Measurements from ENCODE around the gene ATIC.
"Not testable (repeated sequence)": the region's sequence is repeated elsewhere in the genome, so short reads cannot be mapped to it uniquely, and the experiment has no call there.

The ATIC gene

DNA sequence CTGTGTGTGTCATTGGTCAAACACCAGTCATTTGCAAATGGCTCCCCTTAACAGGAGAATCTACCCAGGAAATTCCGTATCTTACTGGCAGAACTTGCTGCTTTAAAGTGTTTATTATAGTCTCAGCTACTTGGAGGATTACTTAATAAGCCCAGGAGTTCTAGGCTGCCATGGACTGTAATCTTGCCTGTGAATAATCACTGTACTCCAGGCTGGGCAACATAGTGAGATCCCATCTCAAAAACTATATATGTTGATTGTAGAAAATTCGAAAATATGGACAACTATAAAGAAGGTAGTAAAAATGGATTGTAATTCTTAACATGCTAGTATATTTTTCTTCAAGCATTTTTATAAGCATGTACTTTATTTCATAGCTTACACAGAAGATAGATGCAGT, 4.5 kb downstream of the ATIC start:
- DNase-seq, result no peak

GRCh38 chr2:215319500-215319899, 7.6 kb downstream of the ATIC start:
- DNase-seq, result no peak

- no peak for DNase-seq
Observed at GRCh38 chr2:215320102-215320501, 8.2 kb downstream of the ATIC start.

GRCh38 chr2:215320679-215321078, 8.8 kb downstream of the ATIC start:
- DNase-seq, result no peak

- no peak for DNase-seq
Observed at GRCh38 chr2:215324811-215325210, 13.0 kb downstream of the ATIC start.

- DNase-seq, result no peak
Observed at GRCh38 chr2:215328066-215328465, 16.2 kb downstream of the ATIC start.

DNA sequence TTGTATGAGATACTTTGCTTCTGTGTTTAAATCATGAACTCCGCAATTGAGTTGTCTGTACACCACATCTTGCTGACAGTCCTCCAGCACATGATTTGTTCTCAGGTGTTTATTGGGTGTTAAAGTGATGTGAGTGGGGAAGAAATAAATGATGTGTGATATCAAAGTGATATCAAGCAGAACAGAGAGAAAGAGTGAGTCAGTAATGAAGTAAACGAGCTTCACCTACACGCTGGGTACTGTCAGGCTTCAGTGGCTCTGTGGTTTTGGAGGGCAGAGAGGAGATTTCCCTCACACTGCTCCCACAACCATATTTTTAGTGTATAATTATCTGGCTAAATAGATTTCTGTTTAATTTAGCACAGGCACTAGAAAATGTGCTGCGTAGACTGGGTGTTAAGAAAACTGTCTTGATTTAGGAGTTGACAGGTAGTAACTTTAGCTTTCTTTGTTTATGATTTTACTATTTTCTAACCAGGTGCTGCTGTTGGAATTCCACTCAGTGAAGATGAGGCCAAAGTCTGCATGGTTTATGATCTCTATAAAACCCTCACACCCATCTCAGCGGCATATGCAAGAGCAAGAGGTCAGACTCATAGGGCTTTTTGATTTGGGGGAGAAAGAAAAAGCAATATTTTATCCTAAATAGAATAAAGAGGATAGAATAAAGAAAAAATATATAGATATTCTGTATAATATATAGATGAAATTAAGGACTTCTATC, 21.2 kb downstream of the ATIC start:
- DNase-seq, result no peak

DNA sequence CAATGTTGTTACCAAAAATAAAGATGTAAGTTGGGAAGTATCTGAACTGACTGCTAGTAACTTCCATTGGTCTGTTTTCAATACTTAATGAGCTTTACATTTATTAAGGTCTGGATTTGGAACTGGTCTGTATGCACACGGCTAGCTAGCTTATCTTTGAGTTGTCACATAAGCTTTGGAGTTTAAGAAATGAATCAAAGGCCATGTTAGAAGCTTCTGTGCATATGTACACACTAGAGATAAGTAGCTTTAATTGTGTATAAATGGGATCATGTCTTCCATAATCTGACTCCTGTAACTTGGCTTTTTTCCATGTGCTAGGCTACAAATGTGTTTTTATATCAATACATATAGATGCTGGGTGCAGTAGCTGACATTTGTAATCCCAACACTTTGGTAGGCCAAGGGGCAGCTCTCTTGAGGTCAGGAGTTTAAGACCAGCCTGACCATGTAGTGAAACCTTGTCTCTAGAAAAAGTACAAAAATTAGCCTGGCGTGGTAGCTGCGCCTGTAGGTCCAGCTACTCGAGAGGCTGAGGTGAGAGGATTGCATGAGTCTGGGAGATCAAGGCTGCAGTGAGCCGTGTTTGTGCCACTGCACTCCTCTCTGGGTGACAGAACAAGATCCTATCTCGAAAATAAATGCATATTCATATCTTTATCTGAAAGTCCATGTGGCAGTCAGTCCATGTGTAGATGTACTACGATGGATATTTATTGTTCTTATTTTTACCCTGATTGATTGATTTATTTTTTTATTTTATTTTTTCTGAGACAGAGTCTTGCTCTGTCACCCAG, 27.2 kb downstream of the ATIC start:
- DNase-seq, result no peak

- DNase-seq, result no peak
Observed at GRCh38 chr2:215347878-215348277, 36.0 kb downstream of the ATIC start.

DNA sequence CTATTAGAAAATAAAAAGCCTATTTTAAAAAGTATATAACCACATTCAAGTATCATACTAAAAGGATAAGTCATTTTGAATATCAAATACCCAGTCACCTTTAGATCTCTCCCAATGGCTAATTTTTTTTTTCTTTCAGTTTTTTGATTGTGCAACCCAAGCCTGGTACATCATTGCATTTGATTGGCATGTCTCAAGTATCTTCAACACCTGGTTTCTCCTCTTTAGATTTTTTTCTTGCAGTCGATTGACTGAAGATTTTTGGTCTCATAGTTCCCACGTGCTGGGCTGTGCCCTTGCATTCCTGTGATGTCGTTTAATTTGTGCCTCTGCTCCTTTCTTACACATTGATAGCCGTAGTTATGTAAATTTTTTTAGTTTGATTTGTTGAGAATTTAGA, 40.7 kb downstream of the ATIC start:
- no peak for DNase-seq

DNA sequence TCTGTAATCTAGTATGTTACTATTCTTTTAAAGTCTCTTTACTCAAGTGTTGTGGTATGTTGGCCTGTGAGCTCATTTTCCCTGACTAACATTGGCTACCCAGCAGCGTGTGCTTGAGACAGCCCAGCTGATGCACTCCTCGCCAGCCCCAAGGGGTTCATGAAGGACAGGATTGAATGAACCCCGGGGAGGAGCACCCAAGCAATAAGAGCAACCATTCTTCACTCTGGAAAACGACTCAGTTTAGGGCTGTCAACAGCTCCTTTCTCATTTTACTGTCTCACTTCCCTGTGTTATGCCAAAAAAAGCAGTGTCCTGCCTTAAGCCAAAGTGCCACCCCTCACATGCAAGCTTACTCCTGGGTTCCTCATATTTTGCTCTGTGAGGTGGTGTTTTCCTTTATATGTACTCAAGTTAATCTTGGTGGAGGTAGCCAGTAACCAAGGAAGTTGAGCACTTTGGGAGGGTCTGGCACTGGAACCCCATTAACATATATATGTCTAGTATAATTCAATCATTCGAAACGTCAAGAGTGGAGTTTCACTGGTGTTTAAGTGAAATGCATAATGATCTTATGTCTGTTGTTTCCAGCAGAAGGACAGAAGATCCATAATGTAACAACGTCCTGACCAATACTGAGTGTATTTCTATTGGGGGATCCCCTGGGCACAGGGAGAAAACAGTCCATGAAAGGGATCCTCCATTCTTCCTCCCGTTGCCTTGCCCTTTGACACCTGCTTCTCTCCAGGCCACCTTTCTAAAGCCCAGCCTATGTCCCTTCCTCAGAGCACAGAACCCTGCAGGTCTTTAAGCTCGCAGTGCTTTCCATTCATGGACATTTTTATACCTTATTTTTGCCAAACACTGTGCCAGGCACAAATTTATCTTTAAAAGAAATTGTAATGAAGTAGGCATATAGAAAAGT, 43.2 kb downstream of the ATIC start:
- DNase-seq, result no peak

DNA sequence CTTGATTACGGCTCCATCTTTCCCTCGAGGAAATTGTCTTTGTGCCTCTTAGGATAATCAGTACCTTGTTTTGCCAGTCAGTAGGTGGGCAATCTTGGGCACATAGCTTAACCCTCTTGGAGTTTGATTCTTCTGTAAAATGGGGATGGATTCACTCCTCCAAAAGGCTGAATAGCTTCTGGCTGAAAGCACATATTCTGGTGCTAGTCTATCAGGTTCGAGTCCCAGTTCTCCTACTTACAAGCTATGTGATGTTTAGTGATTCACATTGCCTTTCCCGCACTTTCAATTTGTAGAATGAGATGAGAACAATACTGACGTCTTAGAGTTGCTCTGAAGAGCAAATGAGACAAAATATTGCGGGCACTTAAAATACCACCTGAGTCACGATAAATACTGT, 43.9 kb downstream of the ATIC start:
- no peak for DNase-seq

- DNase-seq, result no peak
Observed at GRCh38 chr2:215356334-215356947, 44.6 kb downstream of the ATIC start.

DNA sequence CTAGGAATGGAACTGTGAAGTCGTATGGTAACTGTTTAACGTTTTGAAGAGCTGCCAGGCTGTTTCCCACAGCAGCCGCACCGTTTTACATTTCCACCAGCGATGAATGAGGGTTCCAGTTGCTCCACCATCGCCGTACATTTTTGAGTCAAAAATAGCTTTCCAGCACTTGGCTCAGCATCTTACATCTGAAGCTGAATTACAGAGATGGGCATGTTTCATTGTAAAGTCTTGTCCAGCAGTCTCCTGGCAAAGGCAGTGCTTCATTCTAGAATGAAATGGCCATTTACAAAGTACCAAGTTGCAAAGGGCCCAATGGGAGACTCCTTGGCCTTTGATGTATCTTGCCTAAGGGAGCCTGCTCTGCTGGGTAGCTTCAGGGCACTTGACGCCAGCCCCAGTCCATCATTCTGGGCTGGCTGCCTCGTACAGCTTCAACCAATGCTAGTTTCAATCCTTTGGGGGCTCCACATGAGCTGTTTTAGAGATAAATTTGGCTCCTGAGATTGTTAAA, 45.1 kb downstream of the ATIC start:
- DNase-seq, result no peak

DNA sequence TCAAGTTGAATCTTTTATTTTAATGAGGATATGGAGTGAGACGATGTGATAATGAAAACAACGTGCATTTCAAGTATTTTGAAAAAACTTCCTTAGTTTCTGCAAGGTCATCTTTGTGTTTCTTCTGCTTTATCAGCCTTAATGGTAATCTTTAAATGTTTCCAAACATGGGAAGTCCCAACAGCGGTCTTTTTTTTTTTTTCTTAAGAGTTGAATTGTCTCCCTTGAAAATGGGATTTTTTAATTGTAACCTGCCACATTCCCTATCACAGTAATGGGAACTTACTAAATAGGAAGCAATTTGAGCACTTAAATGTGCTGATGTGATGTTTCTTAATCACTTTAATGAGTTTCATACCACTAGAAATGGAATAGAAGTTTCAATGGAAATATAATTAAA, 45.8 kb downstream of the ATIC start:
- DNase-seq, result no peak

GRCh38 chr2:215358312-215358845, 46.5 kb downstream of the ATIC start:
- no peak for DNase-seq

DNA sequence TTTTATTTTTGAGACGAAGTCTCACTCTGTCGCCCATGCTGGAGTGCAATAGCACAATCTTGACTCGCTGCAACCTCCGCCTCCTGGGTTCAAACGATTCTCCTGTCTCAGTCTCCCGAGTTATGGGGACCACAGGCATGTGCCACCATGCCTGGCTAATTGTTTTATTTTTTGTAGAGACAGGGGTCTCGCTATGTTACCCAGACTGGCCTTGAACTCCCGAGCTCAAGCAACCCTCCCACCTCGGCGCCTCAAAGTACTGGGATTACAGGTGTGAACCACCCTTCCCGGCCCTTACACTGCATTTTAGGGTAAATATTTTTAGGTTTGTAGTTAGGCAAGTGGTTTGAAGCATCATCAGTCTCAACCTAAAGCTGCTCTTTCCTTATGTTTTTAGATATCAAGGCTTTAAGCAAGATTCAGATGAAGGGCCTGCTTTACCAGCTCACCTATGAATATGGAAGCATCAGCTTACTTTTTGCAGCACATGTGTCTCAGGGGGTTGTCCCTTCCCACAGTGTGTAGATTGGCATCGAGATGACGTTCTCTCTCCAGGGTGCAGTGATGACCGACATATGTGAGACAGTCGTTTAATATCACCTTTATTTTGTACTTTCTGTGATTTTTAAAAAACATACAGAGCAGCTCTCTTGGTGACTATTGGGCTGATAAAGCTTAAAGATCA, 47.2 kb downstream of the ATIC start:
- no peak for DNase-seq

- DNase-seq, result no peak
Observed at GRCh38 chr2:215359576-215359922, 47.7 kb downstream of the ATIC start.

DNA sequence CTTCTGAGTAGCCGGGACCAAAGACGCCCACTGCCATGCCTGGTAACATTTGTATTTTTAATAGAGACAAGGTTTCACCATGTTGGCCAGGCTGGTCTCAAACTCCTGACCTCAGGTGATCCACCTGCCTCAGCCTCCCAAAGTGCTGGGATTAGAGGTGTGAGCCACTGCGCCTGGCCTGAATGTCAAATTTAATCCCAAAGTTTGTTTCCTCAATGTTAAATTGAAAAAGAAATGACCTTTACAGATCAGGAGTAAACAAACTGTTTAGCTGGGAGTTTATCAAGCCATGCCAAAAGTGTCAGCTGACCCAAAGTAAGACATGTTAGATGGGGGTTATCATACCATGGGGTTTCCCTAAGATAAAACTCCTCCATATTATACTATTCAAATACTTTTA, 48.2 kb downstream of the ATIC start:
- not testable (repeated sequence) for DNase-seq

GRCh38 chr2:215360596-215360995, 48.7 kb downstream of the ATIC start:
- DNase-seq, result no peak

DNA sequence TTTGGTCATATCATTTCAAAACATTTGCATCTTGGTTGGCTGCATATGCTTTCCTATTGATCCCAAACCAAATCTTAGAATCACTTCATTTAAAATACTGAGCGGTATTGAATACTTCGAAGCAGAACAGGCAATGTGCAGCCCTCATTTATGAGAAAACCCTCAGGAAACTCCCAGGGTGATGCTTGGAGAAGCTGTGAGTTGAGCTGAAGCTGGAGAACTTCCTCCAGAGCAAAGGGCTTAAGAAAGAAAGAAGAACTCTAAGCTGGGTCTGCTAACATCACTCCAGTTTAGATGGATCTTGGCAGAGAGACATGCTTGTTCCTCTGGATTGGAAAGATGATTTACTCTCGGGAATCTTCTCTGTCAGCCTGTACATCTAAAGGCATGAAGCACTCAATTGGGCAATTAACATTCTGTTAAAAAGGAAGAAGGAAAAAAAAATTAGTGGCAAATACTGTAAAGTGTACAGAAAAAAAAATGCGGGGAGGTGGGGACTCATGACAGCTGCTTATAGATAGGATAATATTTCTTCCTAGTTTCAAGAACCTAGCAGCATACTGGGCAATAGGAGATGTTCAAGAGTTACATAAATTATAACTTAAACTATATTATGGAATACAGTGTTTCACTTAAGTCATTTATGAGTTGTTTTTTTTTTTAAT, 49.5 kb downstream of the ATIC start:
- DNase-seq, result no peak
